ENCODE results near the gene CHRM5.

The CHRM5 gene, protein sequence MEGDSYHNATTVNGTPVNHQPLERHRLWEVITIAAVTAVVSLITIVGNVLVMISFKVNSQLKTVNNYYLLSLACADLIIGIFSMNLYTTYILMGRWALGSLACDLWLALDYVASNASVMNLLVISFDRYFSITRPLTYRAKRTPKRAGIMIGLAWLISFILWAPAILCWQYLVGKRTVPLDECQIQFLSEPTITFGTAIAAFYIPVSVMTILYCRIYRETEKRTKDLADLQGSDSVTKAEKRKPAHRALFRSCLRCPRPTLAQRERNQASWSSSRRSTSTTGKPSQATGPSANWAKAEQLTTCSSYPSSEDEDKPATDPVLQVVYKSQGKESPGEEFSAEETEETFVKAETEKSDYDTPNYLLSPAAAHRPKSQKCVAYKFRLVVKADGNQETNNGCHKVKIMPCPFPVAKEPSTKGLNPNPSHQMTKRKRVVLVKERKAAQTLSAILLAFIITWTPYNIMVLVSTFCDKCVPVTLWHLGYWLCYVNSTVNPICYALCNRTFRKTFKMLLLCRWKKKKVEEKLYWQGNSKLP

DNA sequence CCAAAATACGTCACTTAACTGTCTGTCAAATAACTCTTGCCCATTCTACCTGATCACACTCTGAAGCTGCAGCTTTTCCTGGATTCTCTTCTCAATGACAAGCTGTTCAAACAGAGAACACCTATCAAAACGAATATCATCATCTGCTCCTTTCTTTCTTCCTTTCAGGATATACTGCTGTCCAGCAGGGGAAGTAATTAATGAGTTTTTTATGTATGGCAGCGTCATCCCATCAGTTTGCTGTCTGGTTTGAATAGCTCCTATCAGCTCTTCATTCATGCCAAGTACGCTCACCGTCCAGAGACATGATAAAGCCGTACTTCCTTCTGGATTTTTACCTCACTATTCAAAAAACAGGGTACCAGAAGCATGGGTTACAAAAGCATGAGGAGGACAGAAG is at the start of gene CHRM5:
TSS of gene CHRM5 (plus strand) at position 274 of the 400 bp plus-strand sequence. CDS start 94,221 bp downstream, outside the sequence.
- DNase-seq: no peak

- no peak for DNase-seq
Observed at GRCh38 chr15:33923446-33923845, 44.9 kb upstream of the CHRM5 start.

- DNase-seq: no peak
Observed at GRCh38 chr15:33926260-33926659, 42.0 kb upstream of the CHRM5 start.

GRCh38 chr15:33932734-33933133 is 35.6 kb upstream of the CHRM5 start:
- DNase-seq: no peak

DNA sequence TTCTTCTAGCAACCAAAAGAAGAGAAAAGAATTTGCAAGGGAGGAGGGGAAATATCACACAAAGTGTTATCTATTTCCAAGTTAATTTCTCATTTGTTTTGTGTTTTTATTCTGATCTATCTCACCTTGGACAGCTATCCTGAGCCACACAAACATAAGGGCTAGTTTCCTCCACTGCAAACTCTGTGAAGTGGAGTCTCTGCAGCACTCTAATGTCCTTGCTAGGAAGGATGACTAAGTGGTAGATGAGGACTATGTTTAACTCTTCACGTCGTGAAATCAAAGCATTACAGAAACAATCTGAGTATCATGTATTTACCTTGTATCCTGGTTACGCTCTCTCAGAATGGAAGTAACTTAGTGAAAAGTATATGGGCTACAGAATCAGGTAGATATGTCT is 33.9 kb upstream of the CHRM5 start:
- DNase-seq: no peak

DNA sequence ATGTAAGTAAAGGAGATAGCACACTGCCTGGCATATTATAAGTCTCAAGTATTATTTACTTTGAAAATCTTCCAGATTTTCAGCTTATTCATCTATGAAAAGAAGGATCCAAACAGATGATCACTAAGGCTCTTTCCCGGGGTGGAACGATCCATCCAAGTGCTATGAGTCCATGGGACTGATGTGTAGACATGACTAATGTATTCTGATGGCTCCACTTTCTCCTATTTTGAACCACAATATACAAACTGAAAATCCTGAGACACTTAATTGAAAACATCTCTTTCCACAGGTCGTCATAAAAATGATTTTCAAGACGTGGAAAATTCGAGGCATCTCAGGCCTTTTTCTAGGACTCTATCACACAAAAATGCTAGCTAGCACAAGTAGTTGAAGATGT is 33.4 kb upstream of the CHRM5 start:
- no peak for DNase-seq

DNA sequence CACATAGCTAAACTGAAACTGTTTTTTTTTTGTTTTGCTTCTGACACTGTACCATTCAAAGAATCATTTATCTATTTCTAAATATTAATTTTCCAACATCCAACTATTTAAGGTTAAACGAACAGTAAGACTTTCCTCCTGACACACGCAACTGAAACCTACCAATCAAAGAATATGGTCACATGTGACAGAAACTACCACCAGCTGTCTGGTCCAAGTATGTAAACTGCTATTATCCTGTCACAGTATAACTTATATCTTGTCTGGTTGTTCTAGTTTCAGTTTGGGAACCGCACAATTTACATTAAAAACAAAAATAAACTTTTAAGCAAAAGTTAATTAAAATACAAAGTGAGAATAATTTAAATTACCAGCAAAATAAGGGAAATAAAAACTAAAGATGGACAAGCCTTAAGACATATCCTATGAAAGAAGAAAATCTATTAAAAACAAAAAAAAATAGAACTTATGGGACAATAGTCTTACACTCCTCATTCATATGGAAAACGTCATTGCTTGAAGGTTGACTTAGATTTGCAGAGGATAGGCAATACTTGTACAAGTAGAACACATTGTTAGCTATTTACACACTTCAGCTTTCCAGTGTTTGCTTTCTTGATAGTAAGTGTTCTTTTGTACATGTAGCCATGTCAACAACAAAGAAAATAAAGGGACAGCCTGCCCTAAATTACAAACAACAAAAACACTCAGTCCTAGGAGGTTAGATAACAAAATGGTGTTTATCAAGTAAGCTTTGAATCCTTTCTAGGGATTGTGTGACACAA is 26.8 kb upstream of the CHRM5 start:
- no peak for DNase-seq

DNA sequence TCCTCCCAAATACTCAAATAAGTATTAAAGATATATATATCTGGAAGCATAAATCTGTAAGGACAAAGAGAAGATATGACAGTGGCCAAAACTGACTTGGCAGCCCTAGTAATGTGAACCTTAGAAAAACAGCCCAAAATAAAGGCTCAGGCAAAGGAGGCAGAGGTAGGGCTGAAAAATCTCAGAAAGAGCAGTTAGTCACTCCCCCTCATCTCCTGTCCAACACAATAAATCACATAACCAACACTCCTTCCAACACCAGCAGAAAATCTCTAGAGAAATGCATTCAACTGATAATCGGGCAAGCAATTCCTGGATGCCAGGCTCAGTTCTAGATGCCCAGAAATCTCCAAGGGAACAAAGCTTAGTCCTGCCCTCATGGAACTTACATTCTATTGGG is 22.1 kb upstream of the CHRM5 start:
- DNase-seq: no peak

- no peak for DNase-seq
Observed at GRCh38 chr15:33955945-33956344, 12.4 kb upstream of the CHRM5 start.

DNA sequence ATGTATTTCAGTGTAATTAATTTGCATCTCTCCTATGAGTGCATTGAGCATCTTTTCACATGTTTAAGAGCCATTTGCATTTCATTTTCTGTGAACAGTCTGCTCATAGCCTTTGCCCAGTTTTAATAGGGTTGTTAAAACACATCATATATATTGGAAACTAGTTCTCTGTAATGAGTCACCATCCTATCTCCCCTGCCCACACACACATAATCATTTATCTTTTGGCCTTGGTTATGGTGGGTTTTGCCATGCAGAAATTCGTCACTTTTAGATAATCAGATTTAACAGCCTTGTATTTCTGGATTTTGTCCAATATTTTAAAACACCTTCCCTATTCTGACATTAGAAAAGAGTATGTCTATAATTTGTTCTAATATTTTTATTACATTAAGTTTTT is 11.9 kb upstream of the CHRM5 start:
- DNase-seq: no peak

DNA sequence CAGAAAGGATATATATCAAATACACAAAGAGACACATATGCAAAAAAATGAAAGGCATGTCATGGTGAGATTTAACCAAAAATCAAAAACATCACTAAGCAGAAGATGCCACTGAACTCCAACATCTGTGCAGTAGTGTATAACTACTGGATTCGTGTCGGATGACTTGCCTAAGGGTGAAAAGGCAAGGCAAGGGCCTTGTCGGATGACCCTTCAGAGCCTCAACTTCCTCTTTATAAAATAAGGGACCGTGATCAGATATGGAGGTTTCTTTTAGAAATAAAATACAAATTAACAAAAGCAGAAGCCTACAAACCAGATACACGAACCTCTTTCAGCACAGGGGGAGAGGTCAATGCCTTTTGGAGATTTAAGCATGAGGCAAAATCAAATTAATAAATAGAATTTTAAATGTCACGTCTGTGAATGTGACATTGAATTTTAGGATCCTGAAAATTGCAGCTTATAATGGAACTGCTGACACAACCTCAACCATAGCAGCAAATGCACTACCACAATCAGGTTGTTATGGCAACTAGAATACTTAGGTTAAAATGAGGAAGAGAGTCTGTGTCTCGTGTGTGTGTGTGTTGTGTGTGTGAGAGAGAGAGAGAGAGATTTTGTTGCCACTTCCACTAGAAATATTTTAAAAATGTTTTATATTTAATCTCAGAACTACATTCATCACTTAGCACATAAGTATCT is 8.3 kb upstream of the CHRM5 start:
- no peak for DNase-seq

DNA sequence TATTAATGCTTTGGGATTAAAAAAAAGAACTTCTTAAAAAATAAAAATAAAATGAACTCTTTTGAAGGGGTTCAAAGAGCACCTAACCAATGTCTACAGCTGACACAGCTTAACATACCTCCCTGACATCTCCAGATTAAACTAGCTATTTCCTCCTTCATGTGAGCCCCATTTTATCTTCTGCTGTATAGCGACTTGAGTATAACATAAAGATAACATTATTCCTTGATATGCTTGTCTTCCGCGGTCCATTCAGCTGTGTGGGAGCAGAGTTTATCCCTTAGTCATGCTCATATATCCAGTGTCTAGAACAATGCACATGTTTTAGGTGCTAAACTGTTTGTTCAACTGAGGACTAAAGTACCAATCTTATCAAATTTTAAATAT is 7.8 kb upstream of the CHRM5 start:
- DNase-seq: no peak

DNA sequence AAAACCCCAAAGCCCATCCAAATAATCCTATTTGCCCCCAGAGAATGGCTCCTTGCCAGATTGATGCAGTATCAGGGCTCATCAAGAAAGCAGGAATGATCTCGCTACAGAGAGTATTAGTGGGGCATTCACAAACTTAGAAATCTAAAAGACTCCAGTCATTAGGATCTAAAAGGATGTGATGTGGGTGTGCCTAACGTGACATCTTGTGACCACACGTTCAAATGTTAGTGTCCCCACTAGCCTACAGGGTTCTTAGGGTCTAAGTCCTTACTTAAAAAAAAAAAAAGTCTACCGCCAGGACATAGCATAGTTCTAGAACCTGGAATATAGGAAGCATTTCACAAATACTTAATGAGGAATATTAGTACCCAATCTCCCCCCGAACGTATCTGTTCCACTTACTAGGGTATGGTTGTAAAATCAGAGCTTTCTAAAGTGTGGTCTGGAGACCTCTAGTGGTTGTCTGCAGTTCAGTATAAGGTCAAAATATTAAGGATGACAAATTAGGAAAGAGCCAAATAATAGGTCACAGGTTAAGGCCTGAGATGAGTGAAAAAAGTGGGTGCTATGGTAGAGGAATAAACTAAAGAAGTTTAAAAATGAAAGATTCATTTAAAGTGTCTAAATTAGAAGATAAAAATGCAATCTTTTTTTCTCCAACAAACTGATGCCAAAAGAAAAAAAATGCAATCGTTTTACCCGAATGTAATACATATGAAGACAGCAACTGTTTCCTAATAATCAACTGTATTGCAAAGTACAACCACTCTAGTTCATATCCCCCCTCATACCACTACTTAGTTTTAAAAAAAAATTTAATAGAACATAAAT is 4.2 kb upstream of the CHRM5 start:
- no peak for DNase-seq

GRCh38 chr15:33964665-33965040 is 3.6 kb upstream of the CHRM5 start:
- DNase-seq: no peak

GRCh38 chr15:33968821-33969220 is 524 bp downstream of the CHRM5 start:
- DNase-seq: no peak

DNA sequence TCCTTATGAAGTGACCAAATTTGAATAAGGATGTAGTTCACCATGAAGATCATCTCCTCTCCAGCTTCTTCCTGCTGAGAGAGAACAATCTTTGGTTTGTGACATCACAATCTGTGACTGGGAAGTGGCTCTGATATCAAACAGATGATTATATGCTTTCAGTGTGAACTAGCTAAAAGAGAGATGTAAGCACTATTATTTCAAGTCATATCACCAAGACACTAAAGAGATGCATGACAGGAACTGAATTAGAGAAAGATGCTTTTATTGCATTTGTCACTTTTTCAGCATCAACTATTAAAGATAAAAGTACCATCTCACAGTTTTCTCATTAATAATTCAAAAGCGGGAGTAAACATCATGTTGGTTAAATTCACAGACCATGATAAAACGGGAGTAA is 3.5 kb downstream of the CHRM5 start:
- DNase-seq: no peak

GRCh38 chr15:33975022-33975565 is 6.8 kb downstream of the CHRM5 start:
- no peak for DNase-seq

GRCh38 chr15:33980159-33980558 is 11.9 kb downstream of the CHRM5 start:
- no peak for DNase-seq

- no peak for DNase-seq
Observed at GRCh38 chr15:33982516-33982915, 14.2 kb downstream of the CHRM5 start.

- no peak for DNase-seq
Observed at GRCh38 chr15:33985287-33985686, 17.0 kb downstream of the CHRM5 start.

DNA sequence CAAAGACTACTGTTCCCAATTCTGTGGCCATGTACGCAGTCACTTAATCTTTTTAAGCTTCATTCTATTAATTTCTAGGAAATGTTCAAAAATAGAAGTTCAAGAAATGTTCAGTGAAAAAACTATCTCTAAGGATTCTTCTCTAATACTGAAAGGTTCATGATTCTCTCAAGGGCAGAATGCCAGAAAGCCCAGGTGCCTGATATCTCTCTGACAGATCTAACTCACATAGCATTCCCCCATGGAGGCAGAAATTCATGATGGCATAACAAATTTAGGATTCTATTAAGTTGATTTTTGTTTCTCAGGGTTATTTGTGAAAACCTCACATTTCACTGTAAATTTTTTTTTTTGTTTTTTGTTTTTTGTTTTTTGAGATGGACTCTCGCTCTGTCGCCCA is 17.5 kb downstream of the CHRM5 start:
- no peak for DNase-seq

- DNase-seq: no peak
Observed at GRCh38 chr15:33987444-33987843, 19.1 kb downstream of the CHRM5 start.

Measured in activated CD4-positive, alpha-beta T cell treated with anti-CD3 and anti-CD28 coated beads for 48 hours (primary cell).